ENCODE results near the gene ZWILCH.

Gene ZWILCH

GRCh38 chr15:66472176-66472999 lies 32.7 kb upstream of the ZWILCH start:
- no peak for TF ChIP-seq CTCF (conservative IDR thresholded peaks at IDR 0.05)
- H3K27ac ChIP-seq, result no peak overlapping the region

- H3K27ac ChIP-seq, result no peak overlapping the region
- TF ChIP-seq CTCF (conservative IDR thresholded peaks at IDR 0.05), result no peak
Measured at GRCh38 chr15:66474135-66474534, 31.0 kb upstream of the ZWILCH start.

- H3K27ac ChIP-seq, result no peak overlapping the region
Measured at GRCh38 chr15:66474963-66475362, 30.2 kb upstream of the ZWILCH start.

GRCh38 chr15:66476535-66476934 lies 28.6 kb upstream of the ZWILCH start:
- no peak overlapping the region for H3K27ac ChIP-seq
- TF ChIP-seq CTCF (conservative IDR thresholded peaks at IDR 0.05), result no peak

More at GRCh38 chr15:66474963-66475362, 30.2 kb upstream of the ZWILCH start:
- TF ChIP-seq CTCF (conservative IDR thresholded peaks at IDR 0.05), result no peak

- no peak for TF ChIP-seq CTCF (conservative IDR thresholded peaks at IDR 0.05)
- no peak overlapping the region for H3K27ac ChIP-seq
Measured at GRCh38 chr15:66477011-66477410, 28.1 kb upstream of the ZWILCH start.

- no peak for TF ChIP-seq CTCF (conservative IDR thresholded peaks at IDR 0.05)
- no peak overlapping the region for H3K27ac ChIP-seq
Measured at GRCh38 chr15:66480267-66480666, 24.9 kb upstream of the ZWILCH start.

GRCh38 chr15:66481107-66481856 lies 23.8 kb upstream of the ZWILCH start:
- no peak for TF ChIP-seq CTCF (conservative IDR thresholded peaks at IDR 0.05)
- no peak overlapping the region for H3K27ac ChIP-seq
